ENCODE measurements around the gene RHEX.
"Not testable (repeated sequence)": the region's sequence is repeated elsewhere in the genome, so short reads cannot be mapped to it uniquely, and the experiment has no call there.

RHEX gene

DNA sequence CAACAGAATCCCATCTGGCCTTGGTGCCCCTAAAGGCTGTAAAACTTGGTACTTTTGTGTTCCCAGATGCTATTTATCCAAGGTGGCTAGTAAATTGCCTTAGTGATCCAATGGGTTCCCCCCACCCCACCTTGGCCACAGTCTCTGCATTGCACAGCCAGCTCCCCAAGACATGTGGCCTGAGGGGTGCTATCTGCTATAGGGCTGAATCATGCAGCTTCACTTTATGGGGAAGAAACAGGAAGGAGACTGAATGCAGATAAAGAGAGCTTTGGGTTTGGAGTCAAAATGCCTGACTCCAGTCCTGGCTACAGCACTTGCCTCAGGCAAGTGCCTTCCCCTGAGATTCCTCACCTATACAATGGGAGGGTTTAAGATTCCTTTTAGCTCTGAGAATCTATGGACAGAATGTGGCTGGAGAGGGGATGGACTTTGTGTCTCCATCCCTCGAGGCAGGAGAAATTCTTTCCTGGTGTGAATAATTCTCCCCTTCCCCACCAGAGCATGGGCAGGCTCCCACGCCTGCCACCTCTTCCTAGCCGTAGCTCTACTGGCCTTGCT is 6.5 kb downstream of the RHEX start:
- no peak for DNase-seq (ENCODE audit: low spot score)

DNA sequence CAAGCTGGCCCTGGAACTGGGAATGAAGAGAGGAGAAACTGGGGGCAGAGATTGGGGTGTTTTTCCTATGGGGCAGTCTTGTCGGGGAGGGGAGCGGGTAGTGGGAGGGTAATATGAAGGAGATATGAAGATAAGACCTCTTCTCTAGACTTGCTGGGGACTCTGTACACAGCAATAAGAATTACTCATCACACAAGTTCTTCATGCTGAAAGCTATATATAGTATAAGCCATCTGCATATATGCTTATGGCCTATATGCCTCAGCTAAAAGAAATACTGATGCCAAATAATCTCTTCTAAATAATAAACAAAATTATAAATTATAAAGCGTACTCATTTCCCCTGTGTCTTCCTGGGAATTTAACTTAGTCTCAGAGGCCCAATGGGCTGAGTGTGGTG is 7.9 kb downstream of the RHEX start:
- DNase-seq (ENCODE audit: low spot score) = no peak

DNA sequence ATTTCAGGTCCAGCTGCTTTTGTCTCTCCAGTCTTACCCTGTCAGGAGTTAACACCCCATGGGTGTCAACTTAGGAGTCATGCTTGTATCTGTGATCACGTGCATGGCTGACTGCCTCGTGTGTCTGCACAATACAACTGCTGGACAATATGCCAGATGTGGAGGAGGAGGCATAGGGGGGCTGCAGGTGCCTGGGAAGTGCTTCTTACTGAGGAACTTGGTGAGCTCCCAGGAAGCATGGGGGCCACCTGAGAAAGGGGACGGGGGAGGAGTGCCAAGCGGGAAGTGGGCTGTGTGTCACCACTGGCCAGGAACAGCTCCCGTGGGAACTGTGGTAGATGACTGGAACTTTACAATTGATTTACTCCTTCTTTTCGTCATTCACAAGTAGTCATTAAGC is 9.5 kb downstream of the RHEX start:
- DNase-seq (ENCODE audit: low spot score) = no peak

DNA sequence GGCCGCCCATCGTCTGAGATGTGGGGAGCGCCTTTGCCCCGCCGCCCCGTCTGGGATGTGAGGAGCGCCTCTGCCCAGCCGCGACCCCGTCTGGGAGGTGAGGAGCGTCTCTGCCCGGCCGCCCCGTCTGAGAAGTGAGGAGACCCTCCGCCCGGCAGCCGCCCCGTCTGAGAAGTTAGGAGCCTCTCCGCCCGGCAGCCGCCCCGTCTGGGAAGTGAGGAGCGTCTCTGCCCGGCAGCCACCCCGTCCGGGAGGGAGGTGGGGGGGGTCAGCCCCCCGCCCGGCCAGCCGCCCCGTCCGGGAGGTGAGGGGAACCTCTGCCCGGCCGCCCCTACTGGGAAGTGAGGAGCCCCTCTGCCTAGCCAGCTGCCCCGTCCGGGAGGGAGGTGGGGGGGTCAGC is 11.0 kb downstream of the RHEX start:
- not testable (repeated sequence) for DNase-seq (ENCODE audit: low spot score)

DNA sequence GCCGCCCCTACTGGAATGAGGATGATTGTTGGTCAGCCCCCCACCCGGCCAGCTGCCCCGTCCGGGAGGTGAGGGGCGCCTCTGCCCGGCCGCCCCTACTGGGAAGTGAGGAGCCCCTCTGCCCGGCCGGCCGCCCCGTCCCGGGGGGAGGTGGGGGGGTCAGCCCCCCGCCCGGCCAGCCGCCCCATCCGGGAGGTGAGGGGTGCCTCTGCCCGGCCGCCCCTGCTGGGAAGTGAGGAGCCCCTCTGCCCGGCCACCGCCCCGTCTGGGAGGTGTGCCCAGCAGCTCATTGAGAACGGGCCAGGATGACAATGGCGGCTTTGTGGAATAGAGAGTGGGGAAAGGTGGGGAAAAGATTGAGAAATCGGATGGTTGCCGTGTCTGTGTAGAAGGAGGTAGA is 11.5 kb downstream of the RHEX start:
- DNase-seq (ENCODE audit: low spot score) = not testable (repeated sequence)

DNA sequence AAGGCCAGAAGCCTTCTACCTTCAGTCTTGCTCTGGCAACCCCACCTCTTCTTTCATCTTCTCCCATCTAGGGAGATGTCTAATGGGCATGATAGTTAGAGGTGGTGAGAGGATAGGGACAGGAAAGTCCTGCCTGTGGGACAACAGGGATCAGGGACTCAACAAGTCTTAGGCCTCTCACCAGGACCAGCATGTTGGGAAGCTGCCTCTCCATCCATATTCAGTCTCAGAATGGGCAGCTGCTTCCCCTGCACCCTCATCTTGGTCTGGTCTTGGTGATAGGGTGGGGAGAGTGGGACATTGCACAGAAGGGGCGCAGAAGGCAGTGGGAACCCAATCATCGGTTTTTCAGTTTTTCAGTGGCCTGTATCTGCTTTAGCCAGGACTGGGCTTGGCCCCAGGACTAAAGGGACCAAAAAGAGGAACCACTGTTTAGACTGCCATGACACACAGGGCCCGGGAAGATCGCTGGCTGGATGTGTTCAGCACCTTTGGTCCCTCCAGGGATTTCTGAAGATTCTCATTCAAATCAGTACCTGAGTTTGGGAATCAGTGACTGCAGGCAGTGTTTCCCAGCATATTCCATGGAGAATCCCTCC is 12.7 kb downstream of the RHEX start:
- DNase-seq (ENCODE audit: low spot score) = no peak

DNA sequence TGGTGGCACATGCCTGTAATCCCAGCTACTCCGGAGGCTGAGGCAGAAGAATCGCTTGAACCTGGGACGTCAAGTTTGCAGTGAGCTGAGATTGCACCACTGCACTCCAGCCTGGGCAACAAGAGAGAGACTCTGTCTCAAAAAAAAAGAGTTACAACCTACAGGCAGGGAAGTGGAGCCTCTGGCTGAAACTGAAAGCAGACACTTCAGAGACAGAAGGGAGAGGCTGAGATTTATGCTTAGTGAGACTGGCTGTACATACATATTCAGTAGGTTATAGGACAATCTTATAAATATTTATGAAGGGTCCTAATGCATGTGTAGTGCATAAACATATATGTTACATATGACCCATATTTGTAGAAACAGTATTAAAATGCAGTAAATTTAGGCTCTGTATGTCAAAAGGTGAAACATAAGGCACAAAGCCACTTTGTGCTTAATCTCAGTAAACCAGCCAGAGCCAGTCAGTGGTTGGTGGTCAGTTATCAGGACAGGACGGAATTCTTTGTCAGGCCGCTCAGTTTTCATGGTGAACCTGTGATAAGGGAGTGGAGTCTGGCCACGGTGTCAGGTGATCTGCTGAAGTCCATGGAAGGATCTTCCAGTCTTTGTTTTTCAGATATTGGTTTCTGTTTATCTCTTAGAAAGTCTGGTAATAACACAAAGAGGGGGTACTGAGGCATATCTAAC is 13.7 kb downstream of the RHEX start:
- no peak for DNase-seq (ENCODE audit: low spot score)

DNA sequence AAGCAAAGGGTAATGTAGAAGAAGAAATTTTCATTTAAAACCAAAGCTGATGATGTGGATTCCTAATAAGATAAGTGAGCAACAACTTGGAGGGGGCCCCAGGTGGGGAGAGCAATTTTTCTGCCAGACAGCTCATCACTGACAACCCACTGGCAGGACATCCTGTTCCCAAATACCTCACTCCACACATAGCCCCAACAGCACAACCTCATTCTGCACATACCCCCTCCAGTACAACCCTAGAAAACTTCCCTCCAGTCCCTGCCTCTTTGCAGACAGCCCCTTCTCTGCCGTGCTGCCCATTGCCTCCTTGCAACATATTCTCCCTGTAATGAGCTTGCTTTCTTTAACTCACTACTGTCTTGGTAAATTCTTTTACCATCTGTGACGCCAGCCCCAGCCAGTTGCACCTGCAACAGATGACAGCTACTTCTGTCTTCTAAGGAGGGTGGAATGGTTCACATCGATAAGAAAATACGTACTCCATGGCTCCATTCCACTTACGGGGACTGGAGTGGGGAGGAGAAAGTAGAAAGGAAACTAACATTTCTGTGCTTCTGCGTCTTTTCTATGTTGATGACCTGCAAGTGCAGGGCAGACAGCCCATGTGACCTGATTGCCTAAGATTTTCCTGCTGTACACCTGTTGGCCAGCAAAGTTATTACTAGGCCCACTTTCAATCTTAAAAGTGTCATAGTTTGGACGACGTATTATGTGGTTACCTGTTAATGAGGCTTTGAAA is 14.7 kb downstream of the RHEX start:
- DNase-seq (ENCODE audit: low spot score) = no peak

DNA sequence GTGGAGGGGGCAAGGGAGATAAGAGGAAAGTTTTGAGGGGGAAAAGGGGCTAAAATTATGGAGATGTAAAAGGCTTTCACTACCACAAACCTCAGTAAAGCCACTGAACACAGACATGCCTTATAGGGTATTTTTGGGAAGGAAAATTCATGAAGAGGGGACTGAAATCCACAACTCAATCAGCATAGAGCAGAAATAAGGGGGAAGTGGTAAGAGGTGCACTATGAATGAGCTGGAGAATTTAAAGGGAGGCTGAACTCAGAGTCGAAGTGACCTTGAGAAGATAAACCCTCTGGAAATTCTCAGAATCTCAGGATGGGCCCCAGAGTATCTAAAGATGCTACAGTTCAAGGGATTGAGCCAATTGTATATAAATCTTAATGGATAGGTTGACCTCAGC is 15.3 kb downstream of the RHEX start:
- no peak for DNase-seq (ENCODE audit: low spot score)

DNA sequence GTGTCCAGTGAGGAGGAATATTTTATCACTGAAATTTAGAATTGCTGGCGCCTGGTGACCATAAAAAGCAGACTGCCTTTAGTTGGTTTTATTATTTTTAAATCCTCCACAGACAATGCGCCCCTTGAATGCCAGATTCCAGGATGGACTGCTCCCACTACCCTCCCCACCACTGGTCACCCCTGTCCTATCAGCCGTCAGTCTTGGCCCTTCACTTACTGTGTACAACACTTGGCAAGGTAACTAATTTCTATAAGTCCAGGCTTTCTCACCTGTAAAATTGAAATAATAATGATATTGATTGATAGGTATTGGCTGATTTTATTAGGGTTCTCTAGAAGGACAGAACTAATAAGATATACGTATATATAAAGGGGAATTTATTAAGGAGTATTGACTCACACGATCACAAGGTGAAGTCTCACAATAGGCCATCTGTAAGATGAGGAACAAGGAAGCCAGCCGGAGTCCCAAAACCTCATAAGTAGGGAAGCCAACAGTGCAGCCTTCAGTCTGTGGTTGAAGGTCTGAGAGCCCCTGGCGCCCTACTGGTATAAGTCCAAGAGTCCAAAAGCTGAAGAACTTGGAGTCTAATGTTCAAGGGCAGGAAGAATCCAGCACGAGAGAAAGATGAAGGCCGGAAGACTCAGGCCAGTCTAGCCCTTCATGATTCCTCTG is 17.8 kb downstream of the RHEX start:
- no peak for DNase-seq (ENCODE audit: low spot score)

DNA sequence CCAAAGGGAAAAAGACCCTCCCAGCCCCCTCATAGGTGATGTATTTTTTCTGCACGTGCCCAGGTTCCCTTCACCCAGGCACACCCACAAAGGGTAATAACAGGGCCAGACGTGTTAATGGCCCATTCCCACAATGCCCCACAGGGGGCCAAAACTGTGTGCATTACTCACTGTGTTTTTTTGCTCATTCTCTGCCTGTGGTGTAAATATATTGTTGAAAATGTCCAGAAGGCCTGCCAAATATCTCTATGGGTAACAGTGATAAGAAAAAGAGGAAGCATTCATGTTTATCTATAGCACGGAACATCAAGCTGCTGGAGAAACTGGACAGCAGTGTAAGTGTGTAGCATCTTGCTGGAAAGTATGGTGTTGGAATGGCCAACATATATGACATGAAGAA is 21.9 kb downstream of the RHEX start:
- DNase-seq (ENCODE audit: low spot score) = no peak

DNA sequence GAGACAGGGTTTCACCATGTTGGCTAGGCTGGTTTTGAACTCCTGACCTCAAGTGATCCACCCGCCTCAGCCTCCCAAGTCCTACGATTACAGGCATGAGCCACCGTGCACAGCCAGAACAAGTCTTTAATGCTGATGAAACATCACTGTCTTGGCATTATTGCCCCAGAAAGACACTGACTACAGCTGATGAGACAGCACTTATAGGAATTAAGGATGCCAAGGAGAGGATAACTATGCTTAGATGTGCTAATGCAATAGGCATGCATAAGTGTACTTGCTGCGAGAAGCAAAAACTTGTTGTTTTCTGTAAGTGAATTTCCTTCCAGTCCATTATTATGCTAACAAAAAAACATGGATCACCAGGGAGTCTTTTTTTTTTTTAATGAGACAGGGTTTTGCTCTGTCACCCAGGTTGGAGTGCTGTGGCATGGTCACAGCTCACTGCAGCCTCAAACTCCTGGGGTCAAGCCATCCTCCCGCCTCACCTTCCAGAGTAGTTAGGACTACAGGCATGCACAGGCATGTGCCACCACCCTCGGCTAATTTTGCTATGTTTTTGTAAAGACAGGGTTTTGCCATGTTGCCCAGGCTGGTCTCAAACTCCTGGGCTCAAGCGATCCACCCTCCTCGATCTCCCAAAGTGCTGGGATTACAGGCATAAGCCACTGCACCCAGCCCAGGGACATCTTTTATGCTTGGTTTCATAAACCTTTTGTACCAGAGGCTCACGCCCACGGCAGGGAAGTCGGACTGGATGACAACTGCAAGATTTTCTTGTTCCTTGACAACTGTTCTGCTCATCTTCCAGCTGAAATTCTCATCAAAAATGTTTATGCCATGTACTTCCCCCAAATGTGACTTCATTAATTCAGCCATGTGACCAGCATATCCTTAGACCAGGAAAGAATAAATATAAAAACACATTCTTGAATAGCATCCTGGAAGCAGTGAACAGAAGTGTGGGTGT is 23.1 kb downstream of the RHEX start:
- no peak for DNase-seq (ENCODE audit: low spot score)

DNA sequence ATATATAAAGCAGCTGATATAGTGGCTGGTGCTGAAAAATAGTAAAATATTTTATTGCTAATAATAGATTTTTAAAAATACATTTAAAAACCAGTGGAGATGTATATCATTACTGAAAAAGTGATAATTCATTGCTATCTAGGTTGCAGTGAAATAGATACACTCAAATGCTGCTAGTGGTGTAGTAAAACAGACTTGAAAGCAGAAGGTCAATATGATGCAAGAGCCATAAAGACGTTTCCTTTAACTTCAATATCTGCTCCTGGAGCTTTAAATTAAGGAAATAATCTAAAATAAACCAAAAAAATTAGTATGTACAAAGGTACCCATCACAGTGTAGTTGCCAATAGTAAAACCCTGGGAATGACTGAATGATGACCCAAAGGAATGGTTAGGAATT is 26.2 kb downstream of the RHEX start:
- DNase-seq (ENCODE audit: low spot score) = no peak

DNA sequence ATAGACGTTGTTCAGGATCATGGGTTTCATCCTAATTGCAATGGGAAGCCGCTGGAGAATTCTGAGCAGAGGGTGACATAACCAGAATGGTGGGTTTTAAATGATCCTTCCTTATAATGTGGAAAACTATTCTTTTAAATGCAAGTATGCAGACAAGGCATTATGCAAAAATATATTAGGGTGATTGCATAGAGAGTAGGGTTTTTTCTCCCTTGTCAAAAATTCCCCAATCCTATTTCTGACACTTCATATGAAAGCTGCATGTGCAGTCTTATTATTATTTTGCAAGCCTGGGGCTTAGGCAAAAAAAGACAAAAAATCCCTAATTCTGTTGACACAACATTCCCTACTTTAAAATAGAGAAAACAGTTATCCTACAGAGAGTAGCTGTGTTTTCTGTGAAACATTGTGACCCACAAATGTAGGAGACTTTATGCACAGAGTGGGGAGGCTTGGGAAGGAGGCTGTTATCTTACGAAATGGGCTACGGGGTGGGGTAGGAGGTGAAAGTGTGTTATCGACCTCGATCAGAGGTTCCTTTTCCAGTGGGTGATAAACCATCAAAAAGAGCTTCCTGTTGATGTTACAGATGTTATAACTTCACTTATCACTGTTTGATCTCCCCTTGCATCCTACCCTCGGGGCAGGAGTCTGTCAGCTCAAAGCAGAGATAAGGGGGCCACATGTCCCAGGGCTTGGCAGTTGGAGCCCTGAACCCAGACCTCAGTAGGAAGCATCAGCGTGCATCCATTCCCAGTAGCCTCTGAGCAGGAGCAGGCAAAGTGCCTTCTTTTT is 27.2 kb downstream of the RHEX start:
- no peak for DNase-seq (ENCODE audit: low spot score)

DNA sequence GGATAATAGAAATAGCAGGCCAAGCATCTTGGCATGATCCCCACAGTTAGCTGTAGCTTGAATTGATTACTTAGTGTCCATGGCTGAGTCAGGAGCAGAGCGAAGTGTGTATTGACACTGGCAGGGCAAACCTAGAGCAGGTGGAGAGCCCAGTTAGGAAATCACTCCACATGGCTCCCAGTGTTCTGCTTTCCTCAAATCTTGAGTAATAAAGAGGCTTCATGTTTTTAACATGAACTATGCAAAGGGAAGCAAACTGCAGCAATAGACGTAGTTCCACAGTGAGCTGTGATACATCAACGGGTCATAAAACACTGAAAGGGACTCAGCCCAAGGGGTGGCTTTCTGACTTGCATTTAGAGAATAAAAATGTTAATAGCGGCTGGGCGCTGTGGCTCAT is 28.9 kb downstream of the RHEX start:
- DNase-seq (ENCODE audit: low spot score) = no peak

DNA sequence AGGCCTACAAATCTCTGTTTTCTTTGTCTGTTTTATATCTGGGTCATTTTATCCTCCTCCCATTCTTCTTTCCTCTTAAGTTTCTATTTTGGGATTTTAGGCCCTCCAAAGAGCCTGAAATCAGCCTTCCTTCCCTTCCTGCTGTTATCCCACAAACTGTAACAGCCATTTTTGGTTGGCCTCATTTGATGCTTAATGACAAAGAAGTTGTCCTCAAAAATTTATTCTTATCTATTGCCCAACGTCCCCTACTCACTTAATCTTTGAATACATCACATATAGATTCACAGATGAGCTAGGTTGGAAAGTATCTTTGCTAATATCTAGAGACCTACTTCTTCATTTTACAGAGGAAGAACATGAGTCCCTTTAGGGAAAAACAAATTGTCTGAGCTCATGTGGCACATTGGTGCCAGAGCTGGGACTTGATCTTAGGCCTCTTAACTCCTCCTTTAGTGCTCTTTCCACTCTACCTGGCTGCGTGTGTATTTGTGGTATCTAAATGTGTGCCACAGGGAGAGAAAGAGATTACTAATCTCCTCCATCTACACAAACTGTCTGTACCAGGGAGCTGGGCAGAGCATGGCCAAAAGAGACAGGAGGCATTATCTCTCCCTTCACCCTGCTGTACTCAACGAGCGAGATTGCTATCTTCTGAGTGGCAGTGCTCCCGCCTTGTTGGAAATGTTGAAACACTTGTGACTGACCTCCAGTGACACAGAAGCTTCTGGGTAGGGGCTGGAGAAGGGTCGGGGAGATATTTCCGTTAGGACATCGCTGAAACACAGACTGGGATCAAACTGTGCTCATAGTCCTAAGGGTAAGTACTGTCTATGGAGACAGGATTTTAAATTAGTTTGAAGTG is 30.1 kb downstream of the RHEX start:
- no peak for DNase-seq (ENCODE audit: low spot score)

DNA sequence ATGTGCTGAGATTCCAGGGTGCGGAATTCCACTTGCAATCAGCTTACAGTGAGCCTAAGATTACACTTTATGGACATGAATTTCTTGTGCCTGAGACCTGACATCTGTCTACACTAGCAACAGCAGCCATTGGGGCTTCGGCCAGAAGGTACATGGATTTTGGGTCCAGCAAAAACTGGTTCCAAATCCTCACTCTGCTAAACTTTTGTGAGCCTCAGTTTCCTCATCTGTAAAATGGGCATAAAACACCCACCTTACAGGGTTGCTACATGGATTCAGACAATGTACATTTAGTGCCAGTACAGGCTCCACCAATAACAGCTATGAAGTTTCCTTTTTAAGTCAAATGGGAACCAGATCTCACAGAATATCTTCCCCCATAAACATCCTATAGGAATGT is 30.8 kb downstream of the RHEX start:
- DNase-seq (ENCODE audit: low spot score) = no peak

DNA sequence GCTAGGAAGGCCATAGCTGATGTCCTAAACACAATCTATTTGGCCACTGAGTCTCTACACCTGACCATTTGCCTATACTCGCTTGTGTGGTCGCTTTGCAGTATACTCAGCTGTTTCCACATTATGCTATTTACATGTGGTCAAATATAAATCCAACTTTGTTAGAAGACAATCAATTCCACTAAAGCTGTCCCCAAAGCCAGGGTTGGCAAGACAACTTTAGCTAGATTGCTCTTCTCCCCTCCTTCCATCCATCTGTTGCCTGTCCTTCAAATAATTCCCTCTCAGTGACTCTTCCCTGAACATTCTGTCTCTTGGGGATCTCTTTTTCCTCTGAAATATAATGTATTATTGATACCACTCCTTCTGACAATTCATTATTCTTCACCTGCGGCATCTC is 34.1 kb downstream of the RHEX start:
- DNase-seq (ENCODE audit: low spot score) = no peak

DNA sequence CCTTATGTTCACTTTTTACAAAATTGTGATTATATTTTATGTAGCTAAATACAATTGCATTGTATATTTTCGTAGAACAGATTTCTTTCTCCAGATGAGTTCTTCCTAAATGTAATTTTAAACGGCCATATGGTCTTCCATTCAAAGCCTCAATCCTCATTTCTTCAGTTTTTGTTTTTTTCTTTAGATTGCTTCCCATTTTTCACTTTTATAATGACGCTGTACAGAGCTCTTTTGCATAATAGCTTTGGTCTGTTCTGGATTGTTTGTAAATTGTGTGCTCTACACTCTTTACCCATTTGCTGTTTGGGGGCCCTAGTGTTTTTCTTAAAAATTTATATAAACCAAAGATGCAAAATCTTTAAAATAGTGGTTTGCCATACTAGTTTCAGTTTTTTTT is 36.4 kb downstream of the RHEX start:
- no peak for DNase-seq (ENCODE audit: low spot score)

DNA sequence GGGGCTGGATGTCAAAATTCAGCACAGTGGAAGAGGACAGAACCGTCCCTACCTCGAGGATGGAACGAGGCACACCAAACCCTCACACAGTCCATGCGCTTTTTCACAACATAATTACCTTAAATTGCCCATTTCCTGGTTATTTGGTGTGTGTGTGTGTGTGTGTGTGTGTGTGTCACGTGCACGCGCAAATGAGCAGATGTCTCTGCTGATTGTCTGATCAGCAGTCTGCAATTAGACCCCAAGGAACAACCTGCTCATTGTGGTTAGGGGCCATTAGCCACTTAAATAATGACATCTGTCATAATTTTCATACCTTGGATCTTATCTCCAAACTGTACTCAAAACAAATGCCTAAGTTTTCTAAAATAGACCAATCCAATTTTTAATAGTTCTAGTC is 41.1 kb downstream of the RHEX start:
- no peak for DNase-seq (ENCODE audit: low spot score)

Data from ecto neural progenitor cell (in vitro differentiated cells).